Measurements from ENCODE around the gene PLTP.

PLTP gene

GRCh38 chr20:45863543-45864470, 48.1 kb downstream of the PLTP start:
- Histone ChIP-seq H3K4me3 (ENCODE audit: severe bottlenecking) (no peak overlapping the region), H3K9me3 (ENCODE audit: severe bottlenecking) (no peaks in the 10 kb centered on the region), H3K4me1 (ENCODE audit: insufficient read depth, poor library complexity, severe bottlenecking) (peaks cover 14% of the 10 kb centered on the region), H3K36me3 (ENCODE audit: low read depth) (no peaks in the 10 kb centered on the region), H3K27me3 (ENCODE audit: insufficient read depth, poor library complexity, severe bottlenecking) (no peaks in the 10 kb centered on the region), H3K27ac (ENCODE audit: poor library complexity, severe bottlenecking) (no peak overlapping the region)
- ATAC-seq (ENCODE audit: low read depth) = no peak
- TF ChIP-seq CTCF (IDR thresholded peaks at IDR 0.05; ENCODE audit: poor library complexity, severe bottlenecking) = no peak
- no peak for DNase-seq (ENCODE audit: low spot score)

- H3K27ac ChIP-seq (ENCODE audit: poor library complexity, severe bottlenecking) = peak overlapping the region; percentile 0
- TF ChIP-seq CTCF (IDR thresholded peaks at IDR 0.05; ENCODE audit: poor library complexity, severe bottlenecking) = no peak
- ATAC-seq (ENCODE audit: low read depth) (no peak), DNase-seq (ENCODE audit: low spot score) (no peak)
- no peaks in the 10 kb centered on the region for H3K27me3 ChIP-seq (ENCODE audit: insufficient read depth, poor library complexity, severe bottlenecking)
- H3K36me3 ChIP-seq (ENCODE audit: low read depth) = no peaks in the 10 kb centered on the region
- no peak overlapping the region for H3K4me3 ChIP-seq (ENCODE audit: severe bottlenecking)
- no peaks in the 10 kb centered on the region for H3K9me3 ChIP-seq (ENCODE audit: severe bottlenecking)
- peaks cover 11% of the 10 kb centered on the region for H3K4me1 ChIP-seq (ENCODE audit: insufficient read depth, poor library complexity, severe bottlenecking)
Measured at GRCh38 chr20:45861221-45862075, 50.5 kb downstream of the PLTP start.

- TF ChIP-seq CTCF (IDR thresholded peaks at IDR 0.05; ENCODE audit: poor library complexity, severe bottlenecking) = no peak
- peak overlapping the region; percentile 0 for H3K27ac ChIP-seq (ENCODE audit: poor library complexity, severe bottlenecking)
- no peaks in the 10 kb centered on the region; the same call in 1 of the 2 replicates for H3K36me3 ChIP-seq (ENCODE audit: low read depth)
- H3K9me3 ChIP-seq (ENCODE audit: severe bottlenecking) = no peaks in the 10 kb centered on the region
- no peaks in the 10 kb centered on the region for H3K27me3 ChIP-seq (ENCODE audit: insufficient read depth, poor library complexity, severe bottlenecking)
- ATAC-seq (ENCODE audit: low read depth) = no peak
- H3K4me1 ChIP-seq (ENCODE audit: insufficient read depth, poor library complexity, severe bottlenecking) = peaks cover 15% of the 10 kb centered on the region
- H3K4me3 ChIP-seq (ENCODE audit: severe bottlenecking) = no peak overlapping the region
- no peak for DNase-seq (ENCODE audit: low spot score)
Measured at GRCh38 chr20:45860560-45861220, 51.3 kb downstream of the PLTP start.

GRCh38 chr20:45859916-45860315, 52.0 kb downstream of the PLTP start:
- TF ChIP-seq CTCF (IDR thresholded peaks at IDR 0.05; ENCODE audit: poor library complexity, severe bottlenecking) = no peak
- Histone ChIP-seq H3K4me1 (ENCODE audit: insufficient read depth, poor library complexity, severe bottlenecking) (peaks cover 15% of the 10 kb centered on the region), H3K36me3 (ENCODE audit: low read depth) (peaks cover 7% of the 10 kb centered on the region), H3K9me3 (ENCODE audit: severe bottlenecking) (no peaks in the 10 kb centered on the region), H3K27ac (ENCODE audit: poor library complexity, severe bottlenecking) (no peak overlapping the region), H3K4me3 (ENCODE audit: severe bottlenecking) (no peak overlapping the region), H3K27me3 (ENCODE audit: insufficient read depth, poor library complexity, severe bottlenecking) (no peaks in the 10 kb centered on the region)
- DNase-seq (ENCODE audit: low spot score) = no peak
- no peak for ATAC-seq (ENCODE audit: low read depth)
